T-helper 1 cell treated with Interleukin-12 subunit alpha and Interleukin-12 subunit beta and Interleukin-4 antibody, amounts not matched to agents 30 ng/mL and 1 ng/mL, for 36 hours (primary cell): Measurements from ENCODE around the gene CTNNA2. TPM values are rescaled to one million over a fixed set of nuclear protein-coding genes. Genes with fewer than 3 reads are reported as not detected.
"Not testable (repeated sequence)": the region's sequence is repeated elsewhere in the genome, so short reads cannot be mapped to it uniquely, and the experiment has no call there.

Experiments
- intact Hi-C: fragments of 100-400 bp; cut with micrococcal nuclease; formaldehyde crosslinking; loops from one replicate; pipeline ENCODE4 v1.15.1; 2024
- total RNA-seq: library from RNA; stranded (reverse); gene quantifications from 2 replicates; pipeline ENCODE4 v1.2.3, GENCODE V29; 2022

CTNNA2 gene
- total RNA-seq, 1 donor from 2014 or later = not detected

GRCh38 chr2:80132281-80132680 is 619.4 kb downstream of the CTNNA2 start:
- intact Hi-C loops = no loop called here

GRCh38 chr2:80135001-80135400 is 622.1 kb downstream of the CTNNA2 start:
- intact Hi-C loops = no loop called here

GRCh38 chr2:80136338-80136737 is 623.5 kb downstream of the CTNNA2 start:
- intact Hi-C loops = no loop called here

- intact Hi-C loops = no loop called here
Measured at GRCh38 chr2:80139001-80139400, 626.1 kb downstream of the CTNNA2 start.

- intact Hi-C loops = no loop called here
Measured at GRCh38 chr2:80141007-80141726, 628.3 kb downstream of the CTNNA2 start.

GRCh38 chr2:80145499-80145898 is 632.6 kb downstream of the CTNNA2 start:
- intact Hi-C loops = no loop called here

GRCh38 chr2:80146757-80147156 is 633.9 kb downstream of the CTNNA2 start:
- intact Hi-C loops = not testable (repeated sequence)

- intact Hi-C loops = no loop called here
Measured at GRCh38 chr2:80147690-80148089, 634.8 kb downstream of the CTNNA2 start.

GRCh38 chr2:80148906-80149305 is 636.1 kb downstream of the CTNNA2 start:
- intact Hi-C loops = no loop called here

- intact Hi-C loops = no loop called here
Measured at GRCh38 chr2:80149991-80150390, 637.1 kb downstream of the CTNNA2 start.

GRCh38 chr2:80151248-80151647 is 638.4 kb downstream of the CTNNA2 start:
- intact Hi-C loops = no loop called here

- intact Hi-C loops = no loop called here
Measured at GRCh38 chr2:80151651-80152050, 638.8 kb downstream of the CTNNA2 start.

- intact Hi-C loops = no loop called here
Measured at GRCh38 chr2:80153151-80153550, 640.3 kb downstream of the CTNNA2 start.

GRCh38 chr2:80153768-80154167 is 640.9 kb downstream of the CTNNA2 start:
- intact Hi-C loops = no loop called here

GRCh38 chr2:80154231-80154915 is 641.5 kb downstream of the CTNNA2 start:
- intact Hi-C loops = no loop called here

- intact Hi-C loops = no loop called here
Measured at GRCh38 chr2:80164375-80164774, 651.5 kb downstream of the CTNNA2 start.

GRCh38 chr2:80166483-80167171 is 653.8 kb downstream of the CTNNA2 start:
- intact Hi-C loops = no loop called here

- intact Hi-C loops = no loop called here
Measured at GRCh38 chr2:80167284-80167808, 654.5 kb downstream of the CTNNA2 start.

GRCh38 chr2:80168037-80168436 is 655.2 kb downstream of the CTNNA2 start:
- intact Hi-C loops = no loop called here

GRCh38 chr2:80168801-80169200 is 656.0 kb downstream of the CTNNA2 start:
- intact Hi-C loops = no loop called here

GRCh38 chr2:80169811-80170594 is 657.2 kb downstream of the CTNNA2 start:
- intact Hi-C loops = no loop called here
